B cell (primary cell): ENCODE results near the gene CCDC192. TPM values are rescaled to one million over a fixed set of nuclear protein-coding genes. Genes with fewer than 3 reads are reported as not detected.

ENCODE experiments used
- ATAC-seq: fragments of 200-7000 bp; cut with Tn5 transposase; one replicate; pipeline ENCODE4 v1.10.0; 2021; ENCODE audit warnings: low read depth, mild to moderate bottlenecking, moderate number of reproducible peaks, moderate library complexity
- CTCF ChIA-PET: fragments of 350-600 bp; sonication (Branson Sonifier 250); formaldehyde crosslinking; loops from one replicate; lab custom pipeline; 2021; ENCODE audit warnings: antibody characterized with exemption, inconsistent platforms; lab: Charles Lee
- POLR2A ChIA-PET: fragments of 350-600 bp; sonication (Branson Sonifier 250); formaldehyde crosslinking; loops from one replicate; lab custom pipeline; 2021; ENCODE audit warnings: antibody characterized with exemption; lab: Charles Lee
- DNase-seq: peaks from one replicate; pipeline ENCODE4 v3.0.0; 2013
- H2AFZ ChIP-seq: 2 replicates; pipeline ENCODE4 v1.6.1; 2012; ENCODE audit warnings: mild to moderate bottlenecking, low read depth, low read length; ENCODE audit not compliant: insufficient read depth, poor library complexity, severe bottlenecking
- H3K27ac ChIP-seq, 2 donors: 1 replicate in 1 of 2; 2 replicates in 1 of 2; pipeline ENCODE4 v1.5.1; 2012 to 2013; ENCODE audit warnings: low read length in 2 of 2, mild to moderate bottlenecking in 2 of 2, moderate library complexity in 1 of 2
- H3K27me3 ChIP-seq, 4 experiments: fragments of 200-600 bp in 1 of 4; sonication (generic) in 1 of 4; replicated peaks in 1 of 4; 1 replicate in 2 of 4; 2 replicates in 2 of 4; pipeline versions ENCODE4 v1.6.1 to v1.7.0; 2013 to 2016; ENCODE audit warnings: low read length in 3 of 4, mild to moderate bottlenecking in 2 of 4, mixed read lengths in 1 of 4, moderate library complexity in 1 of 4; ENCODE audit not compliant: insufficient read depth in 4 of 4, control insufficient read depth in 3 of 4; ENCODE audit errors: control extremely low read depth in 1 of 4
- H3K36me3 ChIP-seq, 2 experiments: replicated peaks in 1 of 2; 1 replicate in 1 of 2; 2 replicates in 1 of 2; pipeline versions ENCODE4 v1.6.1 to v1.7.1; 2013; ENCODE audit warnings: low read length in 1 of 2; ENCODE audit not compliant: insufficient read depth in 2 of 2, control insufficient read depth in 1 of 2; ENCODE audit errors: control extremely low read depth in 1 of 2, extremely low read depth in 1 of 2
- H3K4me1 ChIP-seq, 2 donors: fragments of 200-600 bp in 1 of 2; sonication (generic) in 1 of 2; 1 replicate in 1 of 2; 2 replicates in 1 of 2; pipeline versions ENCODE4 v1.5.1 to v1.6.1; 2013 to 2017; ENCODE audit warnings: low read length in 2 of 2; ENCODE audit not compliant: control insufficient read depth in 2 of 2, insufficient read depth in 2 of 2
- H3K4me2 ChIP-seq: replicated peaks from 2 replicates; pipeline ENCODE3; 2012; ENCODE audit warnings: mild to moderate bottlenecking, low read depth, low read length; ENCODE audit not compliant: poor library complexity, severe bottlenecking
- H3K4me3 ChIP-seq, 5 experiments: fragments of 200-600 bp in 1 of 5; sonication (generic) in 1 of 5; 1 replicate in 3 of 5; 2 replicates in 2 of 5; pipeline versions ENCODE4 v1.5.1 to v1.7.0; 2011 to 2016; ENCODE audit warnings: low read length in 4 of 5, mild to moderate bottlenecking in 4 of 5, low read depth in 2 of 5, control low read depth in 1 of 5, moderate library complexity in 1 of 5; ENCODE audit not compliant: insufficient read depth in 1 of 5; ENCODE audit errors: control extremely low read depth in 1 of 5, extremely low read depth in 1 of 5
- H3K79me2 ChIP-seq: fragments of 200-600 bp; sonication (generic); one replicate; pipeline ENCODE4 v1.6.0; 2016; ENCODE audit warnings: low read length; ENCODE audit not compliant: control insufficient read depth, insufficient read depth
- H3K9ac ChIP-seq: fragments of 200-600 bp; sonication (generic); 2 replicates; pipeline ENCODE4 v1.6.1; 2017; ENCODE audit warnings: mild to moderate bottlenecking, low read length, moderate library complexity
- H3K9me3 ChIP-seq, 3 donors: one replicate each; pipeline versions ENCODE4 v1.6.1 to v1.7.1; 2013; ENCODE audit warnings: low read length in 2 of 3; ENCODE audit not compliant: control insufficient read depth in 2 of 3, insufficient read depth in 1 of 3; ENCODE audit errors: control extremely low read depth in 1 of 3
- H4K20me1 ChIP-seq: 2 replicates; pipeline ENCODE4 v1.6.0; 2012; ENCODE audit warnings: mild to moderate bottlenecking, low read length; ENCODE audit not compliant: insufficient read depth, control insufficient read depth, poor library complexity, severe bottlenecking
- H3K27ac Mint-ChIP-seq: one replicate; pipeline ENCODE4 v1.8.0; 2021; ENCODE audit warnings: mixed read lengths
- H3K27me3 Mint-ChIP-seq: one replicate; pipeline ENCODE4 v1.8.0; 2021; ENCODE audit warnings: mixed read lengths
- H3K4me1 Mint-ChIP-seq: one replicate; pipeline ENCODE4 v1.8.0; 2021; ENCODE audit warnings: mixed read lengths
- H3K4me3 Mint-ChIP-seq: one replicate; pipeline ENCODE4 v1.8.0; 2021; ENCODE audit warnings: mixed read lengths
- H3K9me3 Mint-ChIP-seq: one replicate; pipeline ENCODE4 v1.8.0; 2022; ENCODE audit warnings: mixed read lengths; ENCODE audit not compliant: insufficient read depth
- EZH2 ChIP-seq: IDR thresholded peaks from 2 replicates; pipeline ENCODE4 v1.6.1; 2012; ENCODE audit warnings: borderline replicate concordance, low read depth, mild to moderate bottlenecking, moderate library complexity, low read length; ENCODE audit not compliant: insufficient read depth, poor library complexity, severe bottlenecking
- WGBS: methylation state at CpG from one replicate; pipeline ENCODE4 v1.1.5; 2013; ENCODE audit warnings: missing lambda C conversion rate; ENCODE audit not compliant: insufficient coverage; 5-methylcytosine and 5-hydroxymethylcytosine counted together
- intact Hi-C: fragments of 100-400 bp; cut with micrococcal nuclease; formaldehyde crosslinking; loops from one replicate; pipeline ENCODE4 v1.10.0; 2022
- polyA plus RNA-seq: library from polyadenylated mRNA; depleted of rRNA; stranded (reverse); fragments of >200 nt; gene quantifications from 2 replicates; pipeline ENCODE4 v1.2.3, GENCODE V29; 2012
- total RNA-seq, 2 donors: library from RNA; stranded (reverse); fragments of 120-200 nt in 1 of 2; gene quantifications; 1 replicate in 1 of 2; 2 replicates in 1 of 2; pipeline versions ENCODE4 v1.2.3 to v1.2.4, GENCODE V29; 2013 to 2022
- TF ChIP-seq, protein P1 (sequence below): fragments of 200-600 bp; IDR thresholded peaks from one replicate; pipeline ENCODE4 v1.8.0; 2022; ENCODE audit warnings: antibody characterized with exemption, mild to moderate bottlenecking

The CCDC192 gene
- total and polyA plus RNA-seq, 2 donors (not counting 1 experiment from before 2014, with no cell fraction given), result not detected

GRCh38 chr5:127695346-127695745 lies 7.8 kb upstream of the CCDC192 start:
- POLR2A ChIA-PET, result no interaction called here
- Histone ChIP-seq H3K9ac (no peak overlapping the region), H3K4me3 (no peak overlapping the region), H3K27ac (no peak overlapping the region), H3K4me2 (no peak overlapping the region), H3K27me3 (no peaks in the 10 kb centered on the region), H4K20me1 (no peaks in the 10 kb centered on the region), H3K4me1 (no peaks in the 10 kb centered on the region), H2AFZ (no peak overlapping the region), H3K79me2 (no peaks in the 10 kb centered on the region), H3K36me3 (no peaks in the 10 kb centered on the region), H3K9me3 (peaks cover 0 to 3% (median 0%) of the 10 kb centered on the region in 3 donors)
- DNase-seq (no peak), ATAC-seq (no peak)
- H3K4me1 Mint-ChIP-seq, result no peaks in the 10 kb centered on the region
- H3K9me3 Mint-ChIP-seq, result peaks cover 2% of the 10 kb centered on the region
- H3K27me3 Mint-ChIP-seq, result no peaks in the 10 kb centered on the region
- intact Hi-C loops, result no loop called here
- no peak overlapping the region for H3K27ac Mint-ChIP-seq
- CTCF ChIA-PET, result no interaction called here
- no peak overlapping the region for H3K4me3 Mint-ChIP-seq
- TF ChIP-seq, protein P1, sequence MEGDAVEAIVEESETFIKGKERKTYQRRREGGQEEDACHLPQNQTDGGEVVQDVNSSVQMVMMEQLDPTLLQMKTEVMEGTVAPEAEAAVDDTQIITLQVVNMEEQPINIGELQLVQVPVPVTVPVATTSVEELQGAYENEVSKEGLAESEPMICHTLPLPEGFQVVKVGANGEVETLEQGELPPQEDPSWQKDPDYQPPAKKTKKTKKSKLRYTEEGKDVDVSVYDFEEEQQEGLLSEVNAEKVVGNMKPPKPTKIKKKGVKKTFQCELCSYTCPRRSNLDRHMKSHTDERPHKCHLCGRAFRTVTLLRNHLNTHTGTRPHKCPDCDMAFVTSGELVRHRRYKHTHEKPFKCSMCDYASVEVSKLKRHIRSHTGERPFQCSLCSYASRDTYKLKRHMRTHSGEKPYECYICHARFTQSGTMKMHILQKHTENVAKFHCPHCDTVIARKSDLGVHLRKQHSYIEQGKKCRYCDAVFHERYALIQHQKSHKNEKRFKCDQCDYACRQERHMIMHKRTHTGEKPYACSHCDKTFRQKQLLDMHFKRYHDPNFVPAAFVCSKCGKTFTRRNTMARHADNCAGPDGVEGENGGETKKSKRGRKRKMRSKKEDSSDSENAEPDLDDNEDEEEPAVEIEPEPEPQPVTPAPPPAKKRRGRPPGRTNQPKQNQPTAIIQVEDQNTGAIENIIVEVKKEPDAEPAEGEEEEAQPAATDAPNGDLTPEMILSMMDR, result no peak
- TF ChIP-seq EZH2, result no peak

DNA sequence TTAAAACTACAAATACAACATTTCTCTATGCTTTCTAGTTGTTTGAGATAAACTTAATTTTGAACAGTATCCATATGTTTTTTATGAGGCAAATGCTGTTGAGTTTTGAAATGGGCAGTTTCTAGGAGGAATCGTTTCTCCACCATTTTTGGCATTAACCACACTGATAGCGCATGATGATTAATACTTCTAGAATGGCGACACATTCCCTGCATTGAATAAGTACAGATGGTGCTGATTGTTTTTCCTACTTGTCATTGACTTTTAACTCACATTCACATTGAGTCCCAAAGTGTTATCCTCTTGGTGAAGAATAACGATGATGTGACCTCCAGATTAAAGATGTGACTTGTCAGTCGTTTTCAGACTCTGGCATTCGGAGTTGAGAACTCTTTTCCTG lies 6.5 kb upstream of the CCDC192 start:
- Histone ChIP-seq H3K27ac (no peak overlapping the region), H3K4me3 (no peak overlapping the region), H3K4me2 (no peak overlapping the region), H3K27me3 (no peaks in the 10 kb centered on the region), H2AFZ (no peak overlapping the region), H3K36me3 (no peaks in the 10 kb centered on the region), H4K20me1 (no peaks in the 10 kb centered on the region), H3K4me1 (no peaks in the 10 kb centered on the region), H3K79me2 (no peaks in the 10 kb centered on the region), H3K9ac (no peak overlapping the region), H3K9me3 (no peaks in the 10 kb centered on the region)
- intact Hi-C loops, result no loop called here
- no peaks in the 10 kb centered on the region for H3K9me3 Mint-ChIP-seq
- H3K4me3 Mint-ChIP-seq, result no peak overlapping the region
- TF ChIP-seq, protein P1, result no peak
- no peak for TF ChIP-seq EZH2
- no peak for DNase-seq
- 86% methylated on average over 3 of the region's 6 CpGs for WGBS
- CTCF ChIA-PET, result no interaction called here
- no peak overlapping the region for H3K27ac Mint-ChIP-seq
- no peaks in the 10 kb centered on the region for H3K27me3 Mint-ChIP-seq
- no peak for ATAC-seq
- H3K4me1 Mint-ChIP-seq, result no peaks in the 10 kb centered on the region
- POLR2A ChIA-PET, result no interaction called here
